T-helper 1 cell treated with Interleukin-12 subunit alpha and Interleukin-12 subunit beta and Interleukin-4 antibody, amounts not matched to agents 30 μg/mL and 1 μg/mL, for 36 hours (primary cell): ENCODE results near the gene DFFA.
"Not testable (repeated sequence)": the region's sequence is repeated elsewhere in the genome, so short reads cannot be mapped to it uniquely, and the experiment has no call there.

Experiments
- H3K27ac Mint-ChIP-seq: one replicate; pipeline ENCODE4 v1.8.0; 2021; ENCODE audit warnings: mild to moderate bottlenecking, mixed read lengths
- H3K27me3 Mint-ChIP-seq: one replicate; pipeline ENCODE4 v1.8.0; 2021; ENCODE audit warnings: low read depth, mixed read lengths
- H3K36me3 Mint-ChIP-seq: one replicate; pipeline ENCODE4 v1.8.0; 2021; ENCODE audit warnings: low read depth, mixed read lengths
- H3K4me1 Mint-ChIP-seq: one replicate; pipeline ENCODE4 v1.8.0; 2021; ENCODE audit warnings: low read depth, mixed read lengths
- H3K4me3 Mint-ChIP-seq: one replicate; pipeline ENCODE4 v1.8.0; 2021; ENCODE audit warnings: mild to moderate bottlenecking, moderate library complexity, mixed read lengths
- H3K9me3 Mint-ChIP-seq: one replicate; pipeline ENCODE4 v1.8.0; 2021; ENCODE audit warnings: mixed read lengths

DFFA gene

DNA sequence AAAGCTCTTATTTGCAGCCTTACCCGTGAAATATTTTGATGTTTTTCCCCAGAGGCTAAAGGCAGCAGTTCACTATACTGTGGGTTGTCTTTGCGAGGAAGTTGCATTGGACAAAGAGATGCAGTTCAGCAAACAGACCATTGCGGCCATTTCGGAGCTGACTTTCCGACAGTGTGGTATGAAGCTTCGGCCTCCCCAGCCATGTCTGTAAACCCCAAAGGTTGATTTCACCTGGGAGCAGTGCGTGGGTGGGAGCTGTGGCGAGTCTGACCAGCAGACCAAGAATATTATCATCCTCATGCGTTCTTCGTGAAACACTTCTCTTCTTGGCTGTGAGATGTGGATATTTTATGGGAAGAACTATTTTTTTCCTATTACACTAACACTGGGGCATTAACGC, 38.5 kb downstream of the DFFA start:
- H3K9me3 Mint-ChIP-seq: no peaks in the 10 kb centered on the region
- H3K27me3 Mint-ChIP-seq: no peaks in the 10 kb centered on the region
- H3K27ac Mint-ChIP-seq: no peak overlapping the region
- H3K4me3 Mint-ChIP-seq: no peak overlapping the region
- H3K4me1 Mint-ChIP-seq: peaks cover 19% of the 10 kb centered on the region
- H3K36me3 Mint-ChIP-seq: no peaks in the 10 kb centered on the region

- Mint-ChIP-seq H3K4me3 (no peak overlapping the region), H3K36me3 (no peaks in the 10 kb centered on the region), H3K27ac (no peak overlapping the region)
Measured at GRCh38 chr1:10432910-10433700, 39.2 kb downstream of the DFFA start.

GRCh38 chr1:10431070-10431730, 41.1 kb downstream of the DFFA start:
- Mint-ChIP-seq H3K9me3 (no peaks in the 10 kb centered on the region), H3K4me3 (peak overlapping the region; percentile 93), H3K27ac (peak overlapping the region; percentile 95), H3K27me3 (no peaks in the 10 kb centered on the region), H3K4me1 (peaks cover 21% of the 10 kb centered on the region), H3K36me3 (no peaks in the 10 kb centered on the region)

More at GRCh38 chr1:10432910-10433700, 39.2 kb downstream of the DFFA start:
- no peaks in the 10 kb centered on the region for H3K9me3 Mint-ChIP-seq
- peaks cover 20% of the 10 kb centered on the region for H3K4me1 Mint-ChIP-seq
- H3K27me3 Mint-ChIP-seq: no peaks in the 10 kb centered on the region

DNA sequence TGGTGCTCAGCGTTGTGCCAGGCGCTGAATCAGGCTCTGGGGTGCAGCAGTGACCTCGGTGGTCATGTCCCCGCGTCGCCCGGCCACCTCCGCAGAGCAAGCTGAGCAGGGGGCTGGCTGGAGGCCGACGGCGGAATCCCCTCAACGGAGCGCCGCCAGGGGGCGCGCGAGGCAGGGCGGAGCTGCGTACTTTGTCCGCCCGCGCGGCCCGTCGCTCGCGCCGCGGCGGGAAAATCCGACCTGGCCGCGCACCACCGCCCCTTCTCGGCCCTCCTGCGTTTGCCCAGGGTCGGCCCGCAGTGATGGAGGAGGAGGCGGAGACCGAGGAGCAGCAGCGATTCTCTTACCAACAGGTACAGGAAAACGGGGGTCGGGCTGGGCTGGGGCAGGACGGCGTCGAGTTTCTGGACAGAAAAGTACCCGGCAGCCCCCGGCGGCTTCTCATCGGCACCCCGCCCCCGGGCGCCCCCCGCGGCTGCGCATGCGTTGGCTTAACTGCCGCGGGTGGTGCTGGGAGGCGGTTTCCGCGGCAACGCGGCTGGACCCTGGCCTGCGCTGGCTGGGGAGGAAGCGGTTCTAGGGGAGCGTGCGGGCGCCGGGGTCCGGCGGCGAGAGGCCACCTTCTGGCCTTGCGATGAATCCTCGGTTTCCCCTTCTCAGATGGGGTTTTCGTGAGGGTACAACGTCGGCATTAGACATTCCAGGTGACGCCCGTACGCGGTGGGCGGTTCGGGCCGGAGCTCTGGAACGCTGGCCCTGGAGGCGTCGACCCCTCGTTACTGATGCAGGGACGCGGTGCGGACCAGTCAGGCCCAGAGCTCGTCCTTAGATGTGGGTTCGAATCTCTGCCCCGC, 41.9 kb downstream of the DFFA start, which contains the start of gene CENPS:
TSS of gene CENPS (plus strand) at position 218 of the 854 bp plus-strand sequence. CDS start at position 303, 85 bp downstream.
- Mint-ChIP-seq H3K9me3 (no peaks in the 10 kb centered on the region), H3K4me3 (peak within 1 kb of the TSS; percentile 93), H3K27me3 (no peaks in the 10 kb centered on the region), H3K27ac (peak within 1 kb of the TSS; percentile 95), H3K36me3 (no peaks in the 10 kb centered on the region), H3K4me1 (peaks cover 21% of the 10 kb centered on the region)

DNA sequence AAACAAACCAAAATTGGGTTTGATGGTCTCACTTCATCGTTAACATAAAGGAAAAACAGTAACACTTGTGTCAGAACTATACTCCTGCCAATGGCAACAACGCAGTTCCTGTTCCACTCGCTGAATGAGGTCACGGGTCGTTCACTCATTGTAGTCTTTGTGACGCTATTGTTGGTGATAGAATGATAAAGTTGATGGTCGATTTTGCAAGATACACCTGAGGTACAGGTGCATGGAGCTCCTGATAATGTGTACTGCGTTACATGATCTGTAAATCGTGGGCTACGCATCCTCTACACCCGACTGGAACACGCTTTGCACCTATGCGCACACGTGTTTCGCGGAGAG, 42.5 kb downstream of the DFFA start:
- H3K4me3 Mint-ChIP-seq: peak overlapping the region; percentile 93
- no peaks in the 10 kb centered on the region for H3K36me3 Mint-ChIP-seq
- peak overlapping the region; percentile 67 for H3K27ac Mint-ChIP-seq
- H3K4me1 Mint-ChIP-seq: peaks cover 21% of the 10 kb centered on the region
- no peaks in the 10 kb centered on the region for H3K27me3 Mint-ChIP-seq
- H3K9me3 Mint-ChIP-seq: no peaks in the 10 kb centered on the region

DNA sequence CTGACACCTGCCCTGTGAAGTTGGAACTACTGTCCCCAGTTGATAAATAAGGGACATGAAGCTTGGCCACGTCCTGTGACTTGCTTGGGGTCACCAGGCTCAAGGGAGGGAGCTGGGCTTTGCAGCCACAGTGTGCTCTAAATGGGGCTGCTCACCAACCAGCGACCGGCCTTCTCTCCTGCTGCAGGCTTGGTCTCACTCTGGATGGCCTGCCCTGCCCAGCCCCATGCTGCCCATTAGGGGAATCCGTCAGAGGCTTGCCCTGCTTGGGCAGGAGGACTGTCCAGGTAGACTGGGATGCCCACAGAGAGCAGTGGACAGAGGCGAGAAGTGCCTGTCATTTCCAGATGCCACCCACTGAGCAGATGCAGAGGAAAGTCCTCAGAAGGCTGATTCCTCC, 43.3 kb downstream of the DFFA start:
- H3K9me3 Mint-ChIP-seq: no peaks in the 10 kb centered on the region
- no peak overlapping the region for H3K27ac Mint-ChIP-seq
- no peaks in the 10 kb centered on the region for H3K27me3 Mint-ChIP-seq
- H3K36me3 Mint-ChIP-seq: no peaks in the 10 kb centered on the region
- H3K4me1 Mint-ChIP-seq: peaks cover 21% of the 10 kb centered on the region
- no peak overlapping the region for H3K4me3 Mint-ChIP-seq

GRCh38 chr1:10426535-10426848, 45.8 kb downstream of the DFFA start:
- H3K4me3 Mint-ChIP-seq, H3K27ac Mint-ChIP-seq, H3K27me3 Mint-ChIP-seq, H3K9me3 Mint-ChIP-seq, H3K36me3 Mint-ChIP-seq: not testable (repeated sequence)
- peaks cover 20% of the 10 kb centered on the region for H3K4me1 Mint-ChIP-seq

GRCh38 chr1:10425826-10426534, 46.3 kb downstream of the DFFA start:
- peaks cover 15% of the 10 kb centered on the region for H3K4me1 Mint-ChIP-seq
- H3K9me3 Mint-ChIP-seq, H3K27ac Mint-ChIP-seq, H3K27me3 Mint-ChIP-seq, H3K36me3 Mint-ChIP-seq, H3K4me3 Mint-ChIP-seq: not testable (repeated sequence)

- H3K9me3 Mint-ChIP-seq: no peaks in the 10 kb centered on the region
- H3K36me3 Mint-ChIP-seq: peaks cover 10% of the 10 kb centered on the region
- no peak overlapping the region for H3K4me3 Mint-ChIP-seq
- no peaks in the 10 kb centered on the region for H3K27me3 Mint-ChIP-seq
- peaks cover 6% of the 10 kb centered on the region for H3K4me1 Mint-ChIP-seq
- no peak overlapping the region for H3K27ac Mint-ChIP-seq
Measured at GRCh38 chr1:10424651-10425050, 47.7 kb downstream of the DFFA start.

DNA sequence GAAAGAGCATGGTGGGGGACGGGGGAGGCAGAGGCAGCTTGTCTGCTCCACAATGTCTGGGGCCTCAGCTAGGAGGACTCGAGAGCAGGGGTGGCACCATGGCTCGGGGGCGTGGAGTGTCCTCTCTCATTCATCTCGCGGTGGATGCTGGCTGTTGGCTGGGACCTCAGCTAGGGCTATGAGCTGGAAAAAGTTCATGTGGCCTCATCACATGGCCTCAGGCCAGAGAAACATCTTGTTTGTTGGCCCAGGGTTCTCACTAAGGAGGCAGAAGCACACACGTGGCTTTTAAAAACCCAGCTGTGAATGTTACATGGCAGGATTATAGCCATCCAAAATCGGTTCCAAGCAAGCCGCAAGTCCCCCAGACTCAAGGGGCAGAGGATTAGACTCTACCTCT, 48.3 kb downstream of the DFFA start:
- Mint-ChIP-seq H3K27me3 (no peaks in the 10 kb centered on the region), H3K27ac (no peak overlapping the region), H3K4me1 (peaks cover 6% of the 10 kb centered on the region), H3K9me3 (no peaks in the 10 kb centered on the region), H3K4me3 (no peak overlapping the region), H3K36me3 (peaks cover 16% of the 10 kb centered on the region)

- Mint-ChIP-seq H3K27ac (no peak overlapping the region), H3K4me1 (no peaks in the 10 kb centered on the region), H3K4me3 (no peak overlapping the region), H3K36me3 (peaks cover 29% of the 10 kb centered on the region), H3K27me3 (no peaks in the 10 kb centered on the region), H3K9me3 (no peaks in the 10 kb centered on the region)
Measured at GRCh38 chr1:10421637-10422036, 50.7 kb downstream of the DFFA start.

DNA sequence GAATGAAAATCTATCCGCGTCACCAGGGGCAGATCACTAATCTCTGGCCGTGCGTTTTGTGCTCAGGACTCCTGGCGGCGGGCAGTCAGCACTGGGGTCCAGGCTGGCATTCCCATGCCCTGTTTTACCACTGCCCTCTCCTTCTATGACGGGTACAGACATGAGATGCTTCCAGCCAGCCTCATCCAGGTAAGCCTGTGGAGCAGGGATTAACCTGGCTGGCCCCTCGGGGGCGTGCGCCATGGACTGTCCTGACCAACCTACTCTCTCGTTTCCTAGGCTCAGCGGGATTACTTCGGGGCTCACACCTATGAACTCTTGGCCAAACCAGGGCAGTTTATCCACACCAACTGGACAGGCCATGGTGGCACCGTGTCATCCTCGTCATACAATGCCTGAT, 53.0 kb downstream of the DFFA start:
- Mint-ChIP-seq H3K36me3 (peaks cover 41% of the 10 kb centered on the region), H3K4me3 (no peak overlapping the region), H3K4me1 (peaks cover 11% of the 10 kb centered on the region), H3K27me3 (no peaks in the 10 kb centered on the region), H3K9me3 (no peaks in the 10 kb centered on the region), H3K27ac (peak overlapping the region; percentile 55)

DNA sequence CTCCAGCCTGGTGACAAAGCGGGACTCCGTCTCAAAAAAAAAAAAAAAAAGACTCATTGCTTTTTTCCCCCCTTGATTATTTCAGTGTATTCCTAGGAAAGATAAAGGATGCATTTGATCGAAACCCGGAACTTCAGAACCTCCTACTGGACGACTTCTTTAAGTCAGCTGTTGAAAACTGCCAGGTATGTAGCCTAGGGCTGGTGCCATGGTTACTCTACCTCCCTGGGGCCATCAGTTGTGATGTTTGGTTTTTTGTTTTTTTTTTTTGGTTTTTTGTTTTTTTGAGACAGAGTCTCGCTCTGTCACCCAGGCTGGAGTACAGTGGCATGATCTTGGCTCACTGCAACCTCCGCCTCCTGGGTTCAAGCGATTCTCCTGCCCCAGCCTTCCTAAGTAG, 53.6 kb downstream of the DFFA start:
- Mint-ChIP-seq H3K36me3 (peaks cover 45% of the 10 kb centered on the region), H3K4me1 (peaks cover 15% of the 10 kb centered on the region), H3K27ac (peak overlapping the region; percentile 45)
- not testable (repeated sequence) for H3K4me3 Mint-ChIP-seq, H3K9me3 Mint-ChIP-seq, H3K27me3 Mint-ChIP-seq

- H3K9me3 Mint-ChIP-seq, H3K4me3 Mint-ChIP-seq, H3K27me3 Mint-ChIP-seq: not testable (repeated sequence)
- peaks cover 17% of the 10 kb centered on the region for H3K4me1 Mint-ChIP-seq
- H3K27ac Mint-ChIP-seq: peak overlapping the region; percentile 5
- peaks cover 70% of the 10 kb centered on the region for H3K36me3 Mint-ChIP-seq
Measured at GRCh38 chr1:10415967-10416366, 56.4 kb downstream of the DFFA start.
